ENCODE measurements around the gene ANO1.

ANO1 gene

GRCh38 chr11:70180906-70181305, 102.8 kb downstream of the ANO1 start:
- H2AFZ ChIP-seq (ENCODE audit: low read length), result no peak overlapping the region
- H3K27me3 ChIP-seq (ENCODE audit: insufficient read depth, low read length), result 0 out of 2 replicates have a peak, but pooled peaks cover 4% of the 10 kb centered on the region
- TF ChIP-seq EZH2 (IDR thresholded peaks at IDR 0.05; ENCODE audit: borderline replicate concordance, low read length), result no peak

GRCh38 chr11:70182266-70182665, 104.1 kb downstream of the ANO1 start:
- H3K9me3 ChIP-seq (ENCODE audit: low read length), result no peaks in the 10 kb centered on the region
- no peak for TF ChIP-seq CTCF (IDR thresholded peaks at IDR 0.05; ENCODE audit: low read length)
- no peak for TF ChIP-seq EZH2 (IDR thresholded peaks at IDR 0.05; ENCODE audit: borderline replicate concordance, low read length)
- no peak overlapping the region for H3K27ac ChIP-seq (ENCODE audit: low read depth, low read length, poor library complexity, severe bottlenecking)
- H3K4me2 ChIP-seq (ENCODE audit: low read length), result no peak overlapping the region
- H3K9me2 ChIP-seq (ENCODE audit: low read depth, low read length), result no peaks in the 10 kb centered on the region
- no peak overlapping the region for H2AFZ ChIP-seq (ENCODE audit: low read length)
- no peaks in the 10 kb centered on the region for H3K79me2 ChIP-seq (ENCODE audit: insufficient read depth, low read length)
- H4K20me1 ChIP-seq (ENCODE audit: insufficient read depth, low read length), result no peaks in the 10 kb centered on the region
- H3F3A ChIP-seq (ENCODE audit: insufficient read depth, low read length), result no peaks in the 10 kb centered on the region
- no peaks in the 10 kb centered on the region for H3K4me1 ChIP-seq (ENCODE audit: insufficient read depth, low read length, severe bottlenecking)
- no peaks in the 10 kb centered on the region for H3K36me3 ChIP-seq (ENCODE audit: insufficient read depth, low read length)
- H3K27me3 ChIP-seq (ENCODE audit: insufficient read depth, low read length), result peaks cover 4% of the 10 kb centered on the region; the same call in 1 of the 2 replicates
- H3K4me3 ChIP-seq (ENCODE audit: low read depth, low read length, poor library complexity, severe bottlenecking), result no peak overlapping the region
- no peak overlapping the region for H3K9ac ChIP-seq (ENCODE audit: low read length)

More at GRCh38 chr11:70180906-70181305, 102.8 kb downstream of the ANO1 start:
- Histone ChIP-seq H3K9me3 (ENCODE audit: low read length) (no peaks in the 10 kb centered on the region), H3K79me2 (ENCODE audit: insufficient read depth, low read length) (no peaks in the 10 kb centered on the region), H3K36me3 (ENCODE audit: insufficient read depth, low read length) (no peaks in the 10 kb centered on the region), H3K9me2 (ENCODE audit: low read depth, low read length) (no peaks in the 10 kb centered on the region), H3K4me3 (ENCODE audit: low read depth, low read length, poor library complexity, severe bottlenecking) (no peak overlapping the region), H3K27ac (ENCODE audit: low read depth, low read length, poor library complexity, severe bottlenecking) (no peak overlapping the region), H3F3A (ENCODE audit: insufficient read depth, low read length) (no peaks in the 10 kb centered on the region), H3K4me2 (ENCODE audit: low read length) (no peak overlapping the region), H4K20me1 (ENCODE audit: insufficient read depth, low read length) (no peaks in the 10 kb centered on the region), H3K4me1 (ENCODE audit: insufficient read depth, low read length, severe bottlenecking) (no peaks in the 10 kb centered on the region), H3K9ac (ENCODE audit: low read length) (no peak overlapping the region)

GRCh38 chr11:70183032-70183431, 104.9 kb downstream of the ANO1 start:
- no peaks in the 10 kb centered on the region for H3K4me1 ChIP-seq (ENCODE audit: insufficient read depth, low read length, severe bottlenecking)
- H2AFZ ChIP-seq (ENCODE audit: low read length), result no peak overlapping the region
- no peaks in the 10 kb centered on the region for H3K36me3 ChIP-seq (ENCODE audit: insufficient read depth, low read length)
- H3F3A ChIP-seq (ENCODE audit: insufficient read depth, low read length), result no peaks in the 10 kb centered on the region
- peaks cover 4% of the 10 kb centered on the region; the same call in 1 of the 2 replicates for H3K27me3 ChIP-seq (ENCODE audit: insufficient read depth, low read length)
- no peak overlapping the region for H3K9ac ChIP-seq (ENCODE audit: low read length)
- H3K4me2 ChIP-seq (ENCODE audit: low read length), result no peak overlapping the region
- H3K9me3 ChIP-seq (ENCODE audit: low read length), result no peaks in the 10 kb centered on the region
- TF ChIP-seq CTCF (IDR thresholded peaks at IDR 0.05; ENCODE audit: low read length), result no peak
- H3K4me3 ChIP-seq (ENCODE audit: low read depth, low read length, poor library complexity, severe bottlenecking), result no peak overlapping the region
- no peaks in the 10 kb centered on the region for H4K20me1 ChIP-seq (ENCODE audit: insufficient read depth, low read length)
- H3K79me2 ChIP-seq (ENCODE audit: insufficient read depth, low read length), result no peaks in the 10 kb centered on the region
- no peak overlapping the region for H3K27ac ChIP-seq (ENCODE audit: low read depth, low read length, poor library complexity, severe bottlenecking)
- H3K9me2 ChIP-seq (ENCODE audit: low read depth, low read length), result no peaks in the 10 kb centered on the region

GRCh38 chr11:70183483-70184176, 105.5 kb downstream of the ANO1 start:
- Histone ChIP-seq H3K27ac (ENCODE audit: low read depth, low read length, poor library complexity, severe bottlenecking) (no peak overlapping the region), H3K4me2 (ENCODE audit: low read length) (no peak overlapping the region)

More at GRCh38 chr11:70183483-70184176, 105.5 kb downstream of the ANO1 start:
- Histone ChIP-seq H3K36me3 (ENCODE audit: insufficient read depth, low read length) (no peaks in the 10 kb centered on the region), H3K9ac (ENCODE audit: low read length) (no peak overlapping the region), H3K4me3 (ENCODE audit: low read depth, low read length, poor library complexity, severe bottlenecking) (no peak overlapping the region), H3K9me2 (ENCODE audit: low read depth, low read length) (no peaks in the 10 kb centered on the region), H3K4me1 (ENCODE audit: insufficient read depth, low read length, severe bottlenecking) (no peaks in the 10 kb centered on the region), H3K27me3 (ENCODE audit: insufficient read depth, low read length) (peaks cover 4% of the 10 kb centered on the region; the same call in 1 of the 2 replicates), H3K79me2 (ENCODE audit: insufficient read depth, low read length) (no peaks in the 10 kb centered on the region), H3K9me3 (ENCODE audit: low read length) (no peaks in the 10 kb centered on the region), H2AFZ (ENCODE audit: low read length) (no peak overlapping the region), H4K20me1 (ENCODE audit: insufficient read depth, low read length) (no peaks in the 10 kb centered on the region), H3F3A (ENCODE audit: insufficient read depth, low read length) (no peaks in the 10 kb centered on the region)
- TF ChIP-seq EZH2 (IDR thresholded peaks at IDR 0.05; ENCODE audit: borderline replicate concordance, low read length) (no peak), CTCF (IDR thresholded peaks at IDR 0.05; ENCODE audit: low read length) (no peak)
